Sciatic nerve (tissue), 2 donors: ENCODE measurements around the gene SCFD1. TPM values are rescaled to one million over a fixed set of nuclear protein-coding genes. Genes with fewer than 3 reads are reported as not detected.
"Not testable (repeated sequence)": the region's sequence is repeated elsewhere in the genome, so short reads cannot be mapped to it uniquely, and the experiment has no call there.

ENCODE experiments used
- ATAC-seq: fragments of 200-7000 bp; cut with Tn5 transposase; one replicate; pipeline ENCODE4 v1.9.1; 2020; ENCODE audit warnings: mild to moderate bottlenecking, moderate library complexity
- DNase-seq: peaks from one replicate; pipeline ENCODE4 v3.0.0-alpha.2; 2020; ENCODE audit warnings: low spot score
- intact Hi-C: fragments of 100-400 bp; cut with DNase I; formaldehyde crosslinking; loops from one replicate; pipeline ENCODE4 v1.14.2; 2022
- total RNA-seq: library from RNA; stranded (reverse); fragmentation: NEBNext Ultra II Directional; extraction: Animal tissue kit (Norgen Biotek cat#: 25700); gene quantifications from one replicate; pipeline ENCODE4 v1.2.1, GENCODE V29; 2021
- donor health status: DM: no; HTN: no; CAD: no.
- donor health status: DM: no; HTN: no; CAD: no.

Gene SCFD1, protein sequence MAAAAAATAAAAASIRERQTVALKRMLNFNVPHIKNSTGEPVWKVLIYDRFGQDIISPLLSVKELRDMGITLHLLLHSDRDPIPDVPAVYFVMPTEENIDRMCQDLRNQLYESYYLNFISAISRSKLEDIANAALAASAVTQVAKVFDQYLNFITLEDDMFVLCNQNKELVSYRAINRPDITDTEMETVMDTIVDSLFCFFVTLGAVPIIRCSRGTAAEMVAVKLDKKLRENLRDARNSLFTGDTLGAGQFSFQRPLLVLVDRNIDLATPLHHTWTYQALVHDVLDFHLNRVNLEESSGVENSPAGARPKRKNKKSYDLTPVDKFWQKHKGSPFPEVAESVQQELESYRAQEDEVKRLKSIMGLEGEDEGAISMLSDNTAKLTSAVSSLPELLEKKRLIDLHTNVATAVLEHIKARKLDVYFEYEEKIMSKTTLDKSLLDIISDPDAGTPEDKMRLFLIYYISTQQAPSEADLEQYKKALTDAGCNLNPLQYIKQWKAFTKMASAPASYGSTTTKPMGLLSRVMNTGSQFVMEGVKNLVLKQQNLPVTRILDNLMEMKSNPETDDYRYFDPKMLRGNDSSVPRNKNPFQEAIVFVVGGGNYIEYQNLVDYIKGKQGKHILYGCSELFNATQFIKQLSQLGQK
- total RNA-seq, result 91.0 TPM

DNA sequence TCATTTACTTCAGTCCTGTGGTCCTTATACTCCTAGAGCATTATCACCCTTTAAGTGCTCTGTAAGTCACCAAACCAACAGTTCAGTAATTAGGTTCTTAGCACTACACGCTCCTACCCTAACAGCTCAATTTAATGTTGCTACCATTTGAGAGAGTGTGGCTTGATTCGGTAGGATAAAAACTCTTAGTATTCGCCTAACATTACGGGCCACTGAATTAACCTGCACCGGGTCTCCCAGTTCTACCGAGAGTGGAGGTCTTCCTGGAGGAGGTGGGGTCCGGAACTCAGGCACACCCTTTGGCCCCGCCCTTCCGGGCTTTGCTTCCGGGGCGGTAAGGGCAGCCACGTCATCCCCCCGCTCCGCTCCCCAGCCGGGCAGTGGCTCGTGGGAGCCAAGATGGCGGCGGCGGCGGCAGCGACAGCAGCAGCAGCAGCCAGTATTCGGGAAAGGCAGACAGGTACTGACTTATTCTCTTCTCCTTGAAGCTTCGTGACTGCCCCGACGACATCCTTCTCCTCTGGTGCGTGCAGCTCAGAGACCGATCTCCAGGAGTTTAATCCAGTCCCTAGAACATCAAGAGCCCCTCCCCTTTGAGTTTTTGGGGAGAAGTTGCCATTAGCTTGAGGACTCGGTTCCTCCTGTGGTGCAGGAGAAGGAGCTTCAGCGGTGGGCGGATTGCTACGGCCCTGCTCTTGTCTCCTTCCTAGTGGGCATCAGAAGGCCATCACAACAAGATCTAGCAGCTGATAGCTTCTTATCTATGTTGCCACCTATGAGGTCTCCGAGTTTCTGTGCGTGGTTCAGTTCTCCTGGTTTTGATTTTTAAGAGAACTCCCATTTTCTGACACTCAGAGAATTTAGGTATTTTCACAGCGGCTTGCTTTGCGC, at the start of gene SCFD1:
Gene SCFD1 (plus strand): TSS at position 380 of the 891 bp plus-strand sequence. CDS start 20 bp downstream, at position 400.
- ATAC-seq (peak; percentile 100), DNase-seq (peak; percentile 96)
- intact Hi-C loops, result no loop called here

DNA sequence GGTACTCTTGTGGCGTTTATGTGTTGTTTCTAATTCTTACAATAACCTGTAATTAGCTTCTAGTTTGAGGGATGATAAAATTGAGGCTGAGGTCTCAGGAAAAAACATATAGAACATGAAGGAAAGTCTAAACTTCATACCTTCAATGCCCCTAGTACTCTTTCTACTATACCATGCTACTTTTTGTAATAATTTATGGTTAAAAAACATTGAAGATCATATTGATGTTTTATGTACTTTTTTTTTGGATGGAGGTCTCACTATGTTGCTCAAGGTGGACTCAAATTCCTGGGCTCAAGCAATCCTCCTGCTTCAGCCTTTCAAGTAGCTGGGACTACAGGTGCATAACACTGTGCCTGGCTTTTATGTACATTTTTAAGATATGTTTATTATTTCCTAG, 49.3 kb upstream of the SCFD1 start:
- ATAC-seq, result no peak
- intact Hi-C loops, result no loop called here
- no peak for DNase-seq

DNA sequence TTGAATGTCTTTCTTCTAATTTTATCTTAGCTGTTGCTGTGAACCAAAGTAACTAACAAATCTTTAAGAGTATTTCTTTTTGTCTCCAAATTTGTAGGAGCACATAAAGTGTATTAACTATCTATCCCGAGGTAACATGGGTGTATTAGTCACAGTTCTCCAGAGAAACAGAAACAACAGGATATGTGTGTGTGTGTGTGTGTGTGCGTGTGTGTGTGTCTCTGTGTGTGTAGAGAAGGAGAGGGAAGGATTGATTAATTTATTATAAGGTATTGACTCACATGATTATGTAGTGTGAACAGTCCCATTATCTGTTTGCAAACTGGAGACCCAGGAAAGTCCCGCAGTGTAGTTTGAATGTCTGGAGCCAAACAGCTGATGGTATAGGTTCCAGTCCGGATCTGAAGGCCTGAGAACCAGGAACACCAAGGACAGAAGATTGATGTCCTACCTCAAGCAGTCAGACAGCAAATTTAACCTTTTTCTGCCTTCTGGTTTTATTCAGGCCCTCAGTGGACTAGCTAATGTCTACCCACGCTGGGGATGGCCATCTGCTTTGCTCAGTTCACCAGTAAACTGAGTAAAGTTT, 48.8 kb upstream of the SCFD1 start:
- intact Hi-C loops, result no loop called here
- no peak for ATAC-seq
- no peak for DNase-seq

DNA sequence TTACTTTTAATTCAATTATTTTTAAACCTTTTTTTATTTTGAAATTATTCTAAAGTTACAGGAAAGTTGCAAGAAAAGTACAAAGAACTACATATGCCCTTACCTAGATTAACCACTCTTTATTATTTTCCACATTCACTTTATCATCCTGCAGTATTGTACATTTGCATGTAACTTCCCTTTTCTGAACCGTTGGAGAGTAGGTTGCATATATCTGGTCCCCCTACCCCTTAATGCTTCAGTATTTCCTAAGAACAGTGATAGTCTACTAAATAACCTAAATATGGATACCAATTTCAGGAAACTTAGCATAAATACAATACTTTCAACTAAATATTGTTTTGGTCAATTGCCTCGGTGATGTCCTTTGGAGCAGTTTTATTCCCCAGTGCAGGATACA, 48.2 kb upstream of the SCFD1 start:
- ATAC-seq (no peak), DNase-seq (no peak)
- intact Hi-C loops, result no loop called here

DNA sequence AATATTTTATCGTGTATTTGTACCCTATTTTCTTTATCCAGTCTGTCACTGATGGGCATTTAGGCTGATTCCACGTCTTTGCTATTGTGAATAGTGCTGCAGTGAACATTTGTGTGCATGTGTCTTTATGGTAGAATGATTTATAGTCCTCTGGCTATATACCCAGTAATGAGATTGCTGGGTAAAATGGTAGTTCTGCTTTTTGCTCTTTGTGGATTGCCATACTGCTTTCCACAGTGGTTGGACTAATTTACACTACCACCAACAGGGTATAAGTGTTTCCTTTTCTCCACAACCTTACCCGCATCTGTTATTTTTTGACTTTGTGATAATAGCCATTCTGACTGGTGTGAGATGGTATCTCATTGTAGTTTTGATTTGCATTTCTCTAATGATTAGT, 47.3 kb upstream of the SCFD1 start:
- DNase-seq, intact Hi-C loops, ATAC-seq: not testable (repeated sequence)

DNA sequence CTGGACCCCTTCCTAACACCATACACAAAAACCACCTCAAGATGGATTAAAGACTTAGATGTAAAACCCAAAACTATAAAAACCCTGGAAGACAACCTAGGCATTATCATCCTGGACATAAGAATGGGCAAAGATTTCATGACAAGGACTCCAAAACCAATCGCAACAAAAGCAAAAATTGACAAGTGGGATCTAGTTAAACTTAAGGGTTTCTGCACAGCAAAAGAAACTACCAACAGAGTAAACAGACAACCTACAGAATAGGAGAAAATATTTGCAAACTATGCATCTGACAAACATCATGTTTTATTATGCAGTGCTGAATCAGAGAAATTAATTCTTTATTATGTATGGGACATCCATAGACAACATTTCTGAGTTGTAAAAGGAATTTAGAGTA, 45.8 kb upstream of the SCFD1 start:
- DNase-seq, intact Hi-C loops, ATAC-seq: not testable (repeated sequence)

DNA sequence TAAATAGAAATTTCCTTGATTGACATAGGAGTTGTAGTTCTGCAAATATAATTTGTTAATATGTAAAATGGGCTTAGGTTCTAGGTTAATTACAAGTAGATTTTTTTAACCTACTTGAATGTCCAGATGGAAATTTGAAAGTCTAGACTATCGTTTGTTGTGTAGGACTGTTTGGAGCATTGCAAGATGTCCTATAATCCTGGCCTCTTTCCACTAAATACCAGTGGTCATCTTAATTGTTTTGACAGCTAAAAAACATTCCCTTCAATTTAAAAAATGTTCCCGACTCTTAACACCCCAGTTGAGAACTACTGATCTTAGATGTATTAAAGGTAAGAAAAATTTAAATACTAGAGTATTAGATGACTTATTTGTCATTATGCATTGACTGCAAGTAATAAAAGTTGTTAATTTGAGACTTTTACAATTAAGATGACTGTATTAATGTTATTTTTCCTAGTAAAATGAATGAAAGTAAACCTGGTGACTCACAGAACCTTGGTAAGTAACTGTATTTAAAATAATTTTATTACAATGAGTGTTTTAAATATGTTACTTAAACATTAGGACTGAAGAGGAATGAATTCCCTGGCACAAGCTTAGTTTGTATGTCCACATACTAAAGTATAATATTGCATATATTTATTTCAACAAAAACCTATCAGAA, 41.4 kb upstream of the SCFD1 start:
- no peak for ATAC-seq
- intact Hi-C loops, result no loop called here
- no peak for DNase-seq

DNA sequence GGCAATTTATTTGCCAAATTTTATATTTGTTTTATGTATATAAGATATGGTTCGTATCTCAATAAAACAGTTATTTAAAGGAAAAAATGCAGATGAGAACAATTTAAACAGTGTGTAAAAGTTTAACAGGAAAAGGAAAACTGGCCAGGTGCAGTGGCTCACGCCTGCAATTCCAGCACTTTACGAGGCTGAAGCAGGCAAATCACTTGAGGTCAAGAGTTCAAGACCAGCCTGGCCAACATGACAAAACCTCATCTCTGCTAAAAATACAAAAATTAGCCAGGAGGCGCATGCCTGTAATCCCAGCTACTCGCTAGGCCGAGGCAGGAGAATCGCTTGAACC, 40.9 kb upstream of the SCFD1 start:
- intact Hi-C loops, result no loop called here
- ATAC-seq, result no peak
- DNase-seq, result no peak

DNA sequence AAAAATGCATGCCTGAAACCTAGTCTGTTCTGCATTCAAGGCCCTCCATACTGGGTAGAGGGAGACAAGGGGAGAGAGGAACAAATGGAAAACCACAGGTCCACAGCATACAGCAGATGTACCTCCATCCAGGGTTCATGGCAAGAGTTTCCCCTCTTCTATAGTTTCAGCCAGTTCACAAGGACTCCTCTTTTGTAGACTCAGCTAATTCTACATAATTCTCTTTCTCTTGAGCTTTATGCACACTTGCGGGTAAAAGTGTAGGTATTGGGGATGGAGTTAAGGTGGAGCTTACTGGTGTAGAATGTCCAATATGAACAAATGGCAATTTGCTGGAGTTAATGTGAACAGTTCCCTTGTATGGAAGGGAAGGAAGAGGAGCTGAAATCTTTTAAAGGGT, 39.7 kb upstream of the SCFD1 start:
- no peak for DNase-seq
- no peak for ATAC-seq
- intact Hi-C loops, result no loop called here

DNA sequence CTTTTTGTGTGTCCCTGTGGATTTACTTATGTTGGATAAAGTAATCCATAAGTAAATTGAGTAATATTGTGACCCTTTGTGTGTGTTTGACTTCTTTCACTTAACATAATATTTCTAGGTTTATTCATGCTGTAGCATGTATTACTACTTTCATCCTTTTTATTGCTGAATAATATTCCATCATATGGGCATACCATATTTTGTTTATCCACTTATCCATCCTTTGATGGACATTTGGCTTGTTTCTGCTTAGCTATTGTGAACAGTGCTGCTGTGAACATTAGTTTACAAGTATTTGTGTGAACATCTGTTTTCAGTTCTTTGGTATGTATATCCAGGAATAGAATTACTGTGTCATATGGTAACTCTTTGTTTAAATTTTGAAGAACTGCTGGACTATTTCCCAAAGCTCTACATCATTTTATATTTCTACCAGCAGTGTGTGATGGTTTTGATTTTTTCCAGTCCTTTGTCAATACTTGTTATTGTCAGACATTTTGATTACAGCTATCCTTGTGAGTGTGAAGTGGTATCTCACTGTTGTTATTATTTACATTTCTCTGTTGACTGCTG, 38.0 kb upstream of the SCFD1 start:
- DNase-seq, result no peak
- no peak for ATAC-seq
- intact Hi-C loops, result no loop called here

DNA sequence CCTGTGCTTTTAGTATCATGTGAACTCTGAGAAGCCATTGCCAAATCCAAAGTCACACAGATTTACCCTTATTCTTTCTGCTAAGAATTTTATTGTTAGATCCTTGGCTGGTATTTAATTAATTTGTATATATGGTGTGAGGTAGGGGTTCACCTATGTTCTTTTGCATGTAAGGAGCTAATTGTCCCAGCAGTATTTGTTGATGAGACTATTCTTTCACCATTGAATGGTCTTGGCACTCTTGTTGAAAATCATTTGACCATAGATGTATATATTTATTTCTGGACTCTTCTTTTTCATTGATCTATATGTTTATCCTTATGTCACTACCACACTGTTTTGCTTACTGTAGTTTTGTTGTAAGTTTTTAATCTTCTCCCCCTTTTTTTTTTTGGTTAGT, 36.9 kb upstream of the SCFD1 start:
- intact Hi-C loops, result no loop called here
- no peak for ATAC-seq
- no peak for DNase-seq

DNA sequence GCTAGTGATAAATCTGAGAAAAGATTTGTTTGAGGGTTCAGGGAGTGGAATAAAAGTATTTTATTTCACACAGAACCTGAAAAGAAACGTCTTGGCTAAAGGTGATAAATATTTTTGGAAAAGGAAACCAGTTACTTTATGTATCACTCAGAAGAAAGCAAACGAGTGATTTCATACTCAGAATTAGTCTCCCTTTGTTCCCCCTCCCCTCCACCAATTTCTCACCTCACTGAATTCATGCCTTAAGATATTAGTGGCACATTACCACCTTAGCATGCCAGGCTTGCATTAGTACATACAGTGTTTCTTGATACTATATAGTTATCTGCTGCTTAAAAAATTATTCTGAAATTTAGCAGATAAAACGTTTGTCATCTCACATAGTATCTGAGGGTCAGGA, 35.0 kb upstream of the SCFD1 start:
- intact Hi-C loops, result no loop called here
- ATAC-seq (no peak), DNase-seq (no peak)

DNA sequence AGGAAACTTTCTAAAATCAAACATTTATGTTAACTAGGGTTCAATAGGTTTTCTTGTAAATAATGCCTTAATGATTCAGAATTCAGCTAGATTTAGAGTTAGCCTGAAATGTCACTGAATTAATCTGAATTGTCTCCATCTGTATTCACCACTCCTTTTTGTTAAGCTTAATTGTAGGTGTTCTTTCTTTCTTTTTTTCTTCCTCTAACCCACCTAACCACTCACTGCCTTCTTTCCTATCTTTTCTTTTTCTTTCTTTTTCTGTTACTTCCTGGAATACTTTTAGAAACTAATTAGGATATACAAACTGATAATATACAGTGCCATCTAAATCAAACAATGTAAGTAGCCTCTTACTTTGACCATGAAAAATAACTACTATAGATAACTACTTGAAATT, 33.2 kb upstream of the SCFD1 start:
- intact Hi-C loops, result no loop called here
- no peak for ATAC-seq
- DNase-seq, result no peak

DNA sequence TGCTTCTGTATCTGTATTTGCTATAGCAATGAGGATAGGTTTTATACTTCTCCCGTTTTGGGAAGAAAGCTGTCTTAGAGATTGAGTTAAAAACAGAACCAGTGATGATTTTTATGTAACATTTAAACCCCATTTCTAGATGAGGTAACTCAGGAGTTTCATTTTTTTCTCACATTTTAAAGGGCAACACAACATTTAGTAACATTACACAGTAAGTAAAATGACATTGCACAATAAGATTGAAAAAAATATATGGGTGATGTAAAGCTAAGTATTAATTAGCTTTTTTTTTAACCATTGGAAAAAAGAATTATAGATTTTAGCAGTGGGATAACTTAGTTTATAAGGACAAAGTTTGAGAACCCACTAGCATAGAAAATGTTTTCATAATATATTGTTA, 25.2 kb upstream of the SCFD1 start:
- intact Hi-C loops, result no loop called here
- no peak for ATAC-seq

DNA sequence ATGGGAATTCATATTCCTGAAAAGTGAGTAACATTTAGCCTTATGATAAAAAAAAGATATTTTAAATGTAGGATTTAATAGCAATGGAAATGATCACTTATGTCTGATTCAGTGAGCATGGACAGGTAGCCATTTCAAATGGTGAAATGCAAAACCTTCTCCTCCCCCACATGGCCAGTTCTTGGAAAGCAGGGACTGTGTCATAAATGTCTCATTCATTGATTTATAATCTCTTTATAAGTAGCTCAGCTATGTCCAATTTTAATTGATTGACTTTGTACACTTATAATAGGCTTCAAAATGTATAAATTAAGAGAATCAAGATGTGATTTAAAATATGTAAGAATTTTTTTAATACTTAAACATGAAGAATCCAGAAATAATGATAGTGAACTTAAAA, 24.6 kb upstream of the SCFD1 start:
- intact Hi-C loops, result no loop called here
- no peak for DNase-seq
- no peak for ATAC-seq

More for the DNA sequence above, 25.2 kb upstream of the SCFD1 start:
- DNase-seq, result no peak

DNA sequence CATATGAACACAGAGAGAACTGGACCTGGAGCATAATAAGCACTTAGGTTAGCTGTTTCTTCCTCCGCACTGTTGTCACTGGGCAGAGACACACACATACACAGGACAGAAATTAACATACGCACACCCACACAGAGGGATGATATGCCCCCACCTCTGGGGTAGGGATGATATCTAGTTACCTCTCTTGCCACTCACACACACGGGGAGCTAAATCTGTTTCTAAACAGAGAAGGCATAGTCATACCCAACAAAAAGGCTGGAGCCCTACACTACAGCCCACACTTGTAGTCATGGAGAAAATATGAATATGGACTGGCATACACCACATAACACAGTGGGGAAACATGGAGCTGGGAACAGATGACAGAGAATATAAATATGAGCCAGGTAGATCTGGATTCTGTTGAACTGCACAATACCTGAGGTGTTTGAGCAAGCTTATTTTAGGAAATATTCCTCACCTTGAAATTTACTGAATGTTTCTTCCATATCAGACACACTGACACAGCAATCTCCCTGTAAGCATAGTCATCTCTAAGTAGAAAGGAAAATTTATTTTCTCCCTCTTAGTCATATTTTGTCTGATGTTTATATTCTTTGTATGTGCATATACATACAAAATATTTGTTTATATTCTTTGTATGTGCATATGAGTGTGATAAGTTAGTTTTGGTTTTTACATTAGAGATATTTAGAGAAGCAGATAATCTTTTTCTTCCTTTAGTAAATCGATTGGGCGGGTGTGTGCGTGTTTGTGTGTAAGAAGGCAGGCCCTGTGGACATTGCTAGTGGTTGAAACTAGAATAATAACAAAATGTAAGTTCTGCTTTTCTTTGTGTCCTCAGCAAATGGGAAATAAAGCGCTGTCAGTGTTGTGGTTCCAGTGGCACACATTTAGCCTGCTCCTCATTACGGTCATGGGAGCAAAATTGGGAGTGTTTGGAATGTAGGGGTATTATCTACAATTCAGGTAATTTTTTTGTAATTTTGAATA, 20.9 kb upstream of the SCFD1 start:
- ATAC-seq (no peak), DNase-seq (no peak)
- intact Hi-C loops, result no loop called here

DNA sequence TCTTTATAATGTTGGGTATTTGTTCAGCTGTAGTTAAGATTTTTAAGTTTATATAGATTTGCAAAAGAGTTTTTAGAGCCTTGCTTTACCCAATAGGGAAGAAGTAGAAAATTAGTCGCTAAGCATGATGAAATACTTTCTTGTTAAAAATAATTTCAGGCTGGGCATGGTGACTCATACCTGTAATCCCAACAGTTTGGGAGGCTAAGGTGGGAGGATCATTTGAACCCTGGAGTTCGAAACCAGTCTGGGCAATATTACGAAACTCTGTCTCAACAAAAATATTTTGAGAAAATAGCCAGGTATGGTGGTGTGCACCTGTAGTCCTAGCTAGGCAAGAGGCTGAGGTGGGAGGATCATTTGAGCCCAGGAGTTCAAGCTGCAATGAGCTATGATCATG, 18.7 kb upstream of the SCFD1 start:
- intact Hi-C loops, result no loop called here
- ATAC-seq (no peak), DNase-seq (no peak)
